K562 (cell line): Measurements from ENCODE around the gene SLC22A23. TPM values are rescaled to one million over a fixed set of nuclear protein-coding genes. Genes with fewer than 3 reads are reported as not detected.
A peak's percentile ranks its signal among the peaks of the same experiment; 100 is the strongest.

Source experiments
- ATAC-seq: fragments of 200-7000 bp; cut with Tn5 transposase; 3 replicates; pipeline ENCODE4 v1.9.1; 2020; ENCODE audit warnings: moderate library complexity
- BruUV-seq: library from RNA; stranded (reverse); fragments of 400-500 nt; replicated peaks from 2 replicates; lab custom pipeline; 2021; lab: Mats Ljungman, UMichigan
- CTCF ChIA-PET: fragments of 300-600 bp; formaldehyde crosslinking; extraction: SDS; loops from one replicate; lab custom pipeline; 2021; ENCODE audit warnings: low intra/inter-chr PET ratio; lab: Yijun Ruan, JAX
- POLR2A ChIA-PET: fragments of 300-600, 350-650 bp; sonication (Branson Sonifier 250); formaldehyde crosslinking; extraction: SDS; loops from one replicate; lab custom pipeline; 2021; ENCODE audit warnings: antibody characterized with exemption, inconsistent platforms; lab: Yijun Ruan, JAX
- DNase-seq, 4 experiments: peaks; one replicate each; pipeline versions ENCODE4 v3.0.0 to v3.0.0-alpha.2; 2011 to 2018; ENCODE audit warnings: low spot score in 3 of 4, mixed read lengths in 3 of 4; ENCODE audit errors: extremely low read depth in 1 of 4
- FAIRE-seq: peaks from 2 replicates; lab custom pipeline; 2011; peaks lifted over from hg19 to GRCh38; lab: Jason Lieb, UNC
- H2AFZ ChIP-seq: 2 replicates; pipeline ENCODE4 v1.6.0; 2011; ENCODE audit warnings: low read depth, low read length, control low read depth, inconsistent platforms
- H3K27ac ChIP-seq: fragments of 200-600 bp; 3 replicates; pipeline ENCODE4 v1.8.0; 2011; ENCODE audit warnings: low read depth, mild to moderate bottlenecking, control low read depth, inconsistent platforms, low read length, moderate library complexity, mixed read lengths; ENCODE audit errors: extremely low read depth
- H3K27me3 ChIP-seq, 2 experiments: fragments of 300-600 bp in 1 of 2; 2 replicates in 1 of 2; 3 replicates in 1 of 2; pipeline versions ENCODE4 v1.6.0 to v1.8.0; 2011; ENCODE audit warnings: inconsistent platforms in 2 of 2, low read length in 2 of 2, mild to moderate bottlenecking in 1 of 2, mixed read lengths in 1 of 2, moderate library complexity in 1 of 2; ENCODE audit not compliant: control insufficient read depth in 2 of 2, insufficient read depth in 2 of 2
- H3K36me3 ChIP-seq: fragments of 300-600 bp; 3 replicates; pipeline ENCODE4 v1.8.0; 2011; ENCODE audit warnings: mild to moderate bottlenecking, low read length, inconsistent platforms; ENCODE audit not compliant: control insufficient read depth, insufficient read depth
- H3K4me1 ChIP-seq, 2 experiments: fragments of 200-600 bp in 1 of 2; replicated peaks in 1 of 2; 2 replicates in 1 of 2; 3 replicates in 1 of 2; pipeline versions ENCODE4 v1.5.1 to v1.8.0; 2011; ENCODE audit warnings: inconsistent platforms in 2 of 2, low read length in 2 of 2, mild to moderate bottlenecking in 1 of 2, mixed read lengths in 1 of 2, moderate library complexity in 1 of 2; ENCODE audit not compliant: control insufficient read depth in 2 of 2, insufficient read depth in 2 of 2
- H3K4me2 ChIP-seq: 2 replicates; pipeline ENCODE4 v1.6.1; 2011; ENCODE audit warnings: low read length, control low read depth, inconsistent platforms, mixed read lengths; ENCODE audit not compliant: insufficient read depth
- H3K4me3 ChIP-seq: fragments of 200-600 bp; sonication (generic), shearing (Covaris generic); 2 replicates; pipeline ENCODE4 v1.5.1; 2016; ENCODE audit warnings: control low read depth, inconsistent platforms
- H3K79me2 ChIP-seq: fragments of 200-600 bp; 3 replicates; pipeline ENCODE4 v1.8.0; 2011; ENCODE audit warnings: low read length, inconsistent platforms; ENCODE audit not compliant: control insufficient read depth, insufficient read depth
- H3K9ac ChIP-seq, 2 experiments: 2 replicates each; pipeline versions ENCODE4 v1.6.0 to v1.6.1; 2011; ENCODE audit warnings: low read depth in 2 of 2, low read length in 2 of 2, control low read depth in 1 of 2, inconsistent platforms in 1 of 2, mild to moderate bottlenecking in 1 of 2, mixed read lengths in 1 of 2; ENCODE audit not compliant: insufficient read depth in 1 of 2
- H3K9me1 ChIP-seq: one replicate; pipeline ENCODE4 v1.6.0; 2011; ENCODE audit warnings: inconsistent platforms, mild to moderate bottlenecking, low read length, moderate library complexity; ENCODE audit not compliant: control insufficient read depth, insufficient read depth
- H3K9me3 ChIP-seq: replicated peaks from 2 replicates; pipeline ENCODE4 v1.5.1; 2011; ENCODE audit warnings: low read depth, low read length, inconsistent platforms; ENCODE audit not compliant: control insufficient read depth, insufficient read depth
- H4K20me1 ChIP-seq: replicated peaks from 2 replicates; pipeline ENCODE4 v1.6.1; 2011; ENCODE audit warnings: low read length, inconsistent platforms, mixed read lengths; ENCODE audit not compliant: control insufficient read depth, insufficient read depth
- C11orf30 ChIP-seq: fragments of 450-650 bp; IDR thresholded peaks from 2 replicates; pipeline ENCODE4 v1.6.1; 2016; ENCODE audit warnings: low read depth, mild to moderate bottlenecking
- MAZ ChIP-seq, 2 experiments: fragments of 450-650 bp in 1 of 2; sonication (generic) in 1 of 2; formaldehyde crosslinking; IDR thresholded peaks in 1 of 2; conservative IDR thresholded peaks in 1 of 2; 2 replicates each; pipeline versions ENCODE4 v1.4.0 to v1.5.0; 2020; ENCODE audit warnings: mild to moderate bottlenecking in 1 of 2, missing genetic modification reagents in 1 of 2
- MYNN ChIP-seq, 2 experiments: sonication (generic); formaldehyde crosslinking in 1 of 2; IDR thresholded peaks; 2 replicates each; pipeline versions ENCODE4 v1.5.0 to v1.6.1; 2016 to 2020; ENCODE audit warnings: antibody characterized with exemption in 1 of 2, missing genetic modification reagents in 1 of 2
- POLR2H ChIP-seq: IDR thresholded peaks from 2 replicates; pipeline ENCODE4 v1.6.1; 2016; ENCODE audit warnings: missing genetic modification characterization, low read depth, mild to moderate bottlenecking, control low read depth, missing compliant biosample characterization, moderate library complexity
- TAF7 ChIP-seq: fragments of 450-650 bp; IDR thresholded peaks from 2 replicates; pipeline ENCODE4 v1.6.1; 2016; ENCODE audit warnings: missing genetic modification characterization, missing compliant biosample characterization
- ZBTB17 ChIP-seq: fragments of 450-650 bp; formaldehyde crosslinking; IDR thresholded peaks from 2 replicates; pipeline ENCODE4 v1.4.0; 2020; ENCODE audit warnings: mild to moderate bottlenecking
- ZKSCAN3 ChIP-seq: fragments of 250-450 bp; sonication (Bioruptor Pico); IDR thresholded peaks from 2 replicates; pipeline ENCODE4 v1.4.0; 2020
- ZNF318 ChIP-seq, 2 experiments: fragments of 450-650 bp; IDR thresholded peaks; 2 replicates each; pipeline ENCODE4 v1.6.1; 2016; ENCODE audit warnings: mild to moderate bottlenecking in 2 of 2, borderline replicate concordance in 1 of 2, low read depth in 1 of 2, moderate library complexity in 1 of 2
- ZNF644 ChIP-seq: fragments of 200-800 bp; sonication (Bioruptor generic); IDR thresholded peaks from 2 replicates; pipeline ENCODE4 v1.6.1; 2016; ENCODE audit warnings: low read depth, missing genetic modification characterization, missing compliant biosample characterization
- WGBS: fragments of 100-300 bp; shearing (Covaris generic); methylation state at CpG from one replicate; pipeline ENCODE4 v1.1.6; 2016; ENCODE audit warnings: low coverage, mixed read lengths; ENCODE audit not compliant: insufficient coverage; ENCODE audit errors: missing lambda C conversion rate; 5-methylcytosine and 5-hydroxymethylcytosine counted together
- in situ Hi-C: fragments of 300-500 bp; cut with MboI; formaldehyde crosslinking; loops from 4 replicates; pipeline ENCODE4 v1.15.0; 2018; ENCODE audit warnings: inconsistent platforms, mixed read lengths
- intact Hi-C: fragments of 100-400 bp; cut with micrococcal nuclease; formaldehyde crosslinking; loops from 2 replicates; pipeline ENCODE4 v1.14.2; 2022
- polyA plus RNA-seq, 8 experiments: library from polyadenylated mRNA; depleted of rRNA in 4 of 8; stranded (reverse) in 5 of 8; unstranded in 3 of 8; fragments of >200 nt; fragmentation: Nextera tagmentation in 2 of 8; fragmentation: Illumina TruSeq in 1 of 8; extraction: Ambion mirVana in 2 of 8; extraction: Trizol in 1 of 8; gene quantifications; 2 replicates each; pipeline versions ENCODE4 v1.2.1 to v1.2.3, GENCODE V29; 2011 to 2014; ENCODE audit warnings: inconsistent platforms in 1 of 8, missing spikeins in 1 of 8
- total RNA-seq, 7 experiments: library from RNA; depleted of rRNA in 6 of 7; stranded (reverse); fragments of >200 nt in 6 of 7; fragmentation: Illumina TruSeq in 2 of 7; extraction: Trizol in 2 of 7; gene quantifications; 2 replicates each; pipeline versions ENCODE4 v1.2.1 to v1.2.3, GENCODE V29; 2011 to 2021; ENCODE audit warnings: low replicate concordance in 1 of 7

SLC22A23 gene
- total and polyA plus RNA-seq, 9 of the 15 experiments (the other 6 are each of a cell fraction or from before 2014, with no cell fraction given): 0.30 to 8.7 (median 2.5) TPM

- Histone ChIP-seq H3K4me1 (peaks cover 0 to 3% of the 10 kb centered on the region in 2 experiments; a peak in 1 of 5 replicates), H3K4me2 (no peak overlapping the region), H3K9me1 (no peaks in the 10 kb centered on the region), H3K9ac (no peak overlapping the region), H3K9me3 (no peaks in the 10 kb centered on the region), H4K20me1 (no peaks in the 10 kb centered on the region; the same call in 1 of the 2 replicates), H3K36me3 (no peaks in the 10 kb centered on the region; the same call in 2 of the 3 replicates), H3K4me3 (no peak overlapping the region), H3K79me2 (no peaks in the 10 kb centered on the region), H3K27me3 (no peaks in the 10 kb centered on the region), H3K27ac (no peak overlapping the region), H2AFZ (no peak overlapping the region)
- ATAC-seq (no peak), DNase-seq (no peak), FAIRE-seq (peak; percentile 19)
- in situ Hi-C loops: no loop called here
- POLR2A ChIA-PET: interaction anchor here (0.8 to 2.0 kb wide), 5 partner anchors 10 to 215 kb away, joined by 3 to 5 read pairs (median 3); no protein-coding TSS in a partner anchor
- no peak for TF ChIP-seq ZKSCAN3
- TF ChIP-seq ZBTB17 (CRISPR knock-in tag): no peak
- no peak for TF ChIP-seq MAZ (CRISPR knock-in tag; conservative IDR thresholded peaks at IDR 0.05 in 1 of 2, IDR thresholded peaks at IDR 0.05 in 1 of 2)
- TF ChIP-seq C11orf30: no peak
- TF ChIP-seq MYNN (IDR thresholded peaks at IDR 0.05): no peak
- TF ChIP-seq MYNN (CRISPR knock-in tag; IDR thresholded peaks at IDR 0.05): no peak
- TF ChIP-seq TAF7 (tag): no peak
- TF ChIP-seq ZNF644 (tag): no peak
- TF ChIP-seq POLR2H (tag): no peak
- TF ChIP-seq ZNF318 (IDR thresholded peaks at IDR 0.05; ENCODE audit: borderline replicate concordance in 1 of 2, low read depth in 1 of 2): no peak
- 67% methylated on average over 9 of the region's 9 CpGs for WGBS
- CTCF ChIA-PET: no interaction called here
- BruUV-seq: no TSS peak
- intact Hi-C loops: no loop called here
Measured at GRCh38 chr6:3316331-3316730, 140.5 kb downstream of the SLC22A23 start.
